Muscle layer of duodenum (tissue), 2 donors: Measurements from ENCODE around the gene CABLES2.
A peak's percentile ranks its signal among the peaks of the same experiment; 100 is the strongest.

Experiments used
- H3K27ac ChIP-seq: one replicate; pipeline ENCODE4 v1.7.0; 2013; ENCODE audit warnings: mild to moderate bottlenecking, low read length
- H3K27me3 ChIP-seq: one replicate; pipeline ENCODE4 v1.7.0; 2013; ENCODE audit warnings: low read depth, mild to moderate bottlenecking, control low read depth, low read length
- H3K36me3 ChIP-seq, 2 donors: one replicate each; pipeline ENCODE4 v1.7.0; 2013; ENCODE audit warnings: low read length in 2 of 2, control low read depth in 1 of 2, mild to moderate bottlenecking in 1 of 2; ENCODE audit not compliant: insufficient read depth in 2 of 2, control insufficient read depth in 1 of 2
- H3K4me1 ChIP-seq, 2 donors: one replicate each; pipeline ENCODE4 v1.7.0; 2013; ENCODE audit warnings: low read length in 2 of 2, mild to moderate bottlenecking in 2 of 2, control low read depth in 1 of 2, moderate library complexity in 1 of 2; ENCODE audit not compliant: insufficient read depth in 2 of 2, control insufficient read depth in 1 of 2
- H3K4me3 ChIP-seq, 2 donors: one replicate each; pipeline ENCODE4 v1.7.0; 2013; ENCODE audit warnings: low read length in 2 of 2, low read depth in 1 of 2, mild to moderate bottlenecking in 1 of 2
- H3K9me3 ChIP-seq, 2 donors: one replicate each; pipeline ENCODE4 v1.7.0; 2013; ENCODE audit warnings: low read length in 2 of 2, control low read depth in 1 of 2, mild to moderate bottlenecking in 1 of 2; ENCODE audit not compliant: control insufficient read depth in 1 of 2
- donor health status: healthy.

The CABLES2 gene

DNA sequence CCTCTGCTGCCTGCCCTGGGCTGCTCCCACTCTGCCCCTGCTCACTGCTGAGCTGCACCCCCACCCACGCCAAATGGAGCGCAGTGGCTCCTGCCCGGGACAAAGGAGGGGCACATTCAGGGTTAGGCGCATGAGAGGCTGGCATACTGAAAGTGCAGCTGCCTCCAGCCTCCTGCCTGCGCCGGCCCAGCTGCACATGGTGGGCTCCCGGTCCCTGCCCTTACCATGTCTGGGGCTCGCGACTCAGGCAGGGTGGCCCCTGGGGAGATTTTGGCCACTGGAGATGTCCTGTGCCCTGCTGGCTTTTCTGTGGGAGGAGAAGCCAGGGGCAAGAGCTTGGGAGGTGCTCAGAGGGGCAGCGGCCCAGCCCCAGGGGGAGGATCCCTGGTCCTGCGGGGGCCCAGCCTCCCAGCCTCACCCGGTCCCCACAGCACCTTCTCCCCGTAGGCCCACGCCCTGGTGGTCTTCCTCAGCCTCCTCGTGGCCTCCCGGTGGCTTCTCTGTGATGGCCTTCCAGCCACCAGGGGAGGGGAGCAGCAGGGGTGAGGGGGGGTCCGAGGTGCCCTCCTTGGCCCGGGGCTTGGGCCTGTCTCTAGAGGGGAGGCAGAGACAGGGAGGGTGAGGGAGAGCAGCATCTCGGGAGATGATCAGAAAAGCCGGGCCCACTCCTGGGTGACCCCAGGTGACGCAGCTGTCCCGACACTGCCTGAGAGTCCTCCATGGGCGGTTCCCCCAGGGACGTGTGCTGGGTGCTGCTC lies 8.4 kb upstream of the CABLES2 start:
- Histone ChIP-seq H3K27me3 (no peaks in the 10 kb centered on the region), H3K27ac (no peak overlapping the region), H3K36me3 (no peaks in the 10 kb centered on the region), H3K4me1 (no peaks in the 10 kb centered on the region), H3K4me3 (no peak overlapping the region), H3K9me3 (no peaks in the 10 kb centered on the region)

DNA sequence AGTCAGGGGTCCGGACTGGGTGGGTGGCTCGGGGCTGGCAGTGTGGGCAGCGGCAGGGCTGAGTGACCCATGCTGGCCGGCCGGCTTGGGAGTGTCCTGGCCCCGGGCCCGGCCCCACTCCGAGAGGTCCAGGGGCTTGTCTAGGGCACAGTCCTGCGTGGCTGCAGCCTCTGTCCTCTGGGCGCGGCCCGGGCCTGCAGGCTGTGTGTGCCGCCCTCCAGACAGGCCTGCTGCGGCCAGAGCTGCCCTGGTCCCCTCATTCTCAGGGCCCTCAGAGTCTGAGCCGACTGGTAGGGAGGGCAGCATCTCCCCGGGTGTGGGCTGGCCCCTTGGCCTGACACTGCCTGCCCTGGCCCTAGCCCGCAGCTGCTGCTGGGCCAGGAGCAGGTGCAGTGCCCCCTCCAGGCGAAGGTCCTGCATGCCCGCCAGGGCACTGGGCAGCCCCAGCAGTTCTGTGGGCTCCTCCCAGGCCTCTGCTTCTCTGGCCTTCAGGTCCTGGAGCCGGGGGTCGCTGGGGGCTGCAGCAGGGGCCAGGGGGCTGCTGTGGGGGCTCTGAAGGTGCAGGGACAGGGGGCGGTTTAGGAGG lies 6.9 kb upstream of the CABLES2 start:
- no peaks in the 10 kb centered on the region for H3K27me3 ChIP-seq
- H3K4me3 ChIP-seq: no peak overlapping the region
- H3K36me3 ChIP-seq: no peaks in the 10 kb centered on the region
- H3K4me1 ChIP-seq: peaks cover 0 to 11% of the 10 kb centered on the region in 2 donors
- no peaks in the 10 kb centered on the region for H3K9me3 ChIP-seq
- no peak overlapping the region for H3K27ac ChIP-seq

DNA sequence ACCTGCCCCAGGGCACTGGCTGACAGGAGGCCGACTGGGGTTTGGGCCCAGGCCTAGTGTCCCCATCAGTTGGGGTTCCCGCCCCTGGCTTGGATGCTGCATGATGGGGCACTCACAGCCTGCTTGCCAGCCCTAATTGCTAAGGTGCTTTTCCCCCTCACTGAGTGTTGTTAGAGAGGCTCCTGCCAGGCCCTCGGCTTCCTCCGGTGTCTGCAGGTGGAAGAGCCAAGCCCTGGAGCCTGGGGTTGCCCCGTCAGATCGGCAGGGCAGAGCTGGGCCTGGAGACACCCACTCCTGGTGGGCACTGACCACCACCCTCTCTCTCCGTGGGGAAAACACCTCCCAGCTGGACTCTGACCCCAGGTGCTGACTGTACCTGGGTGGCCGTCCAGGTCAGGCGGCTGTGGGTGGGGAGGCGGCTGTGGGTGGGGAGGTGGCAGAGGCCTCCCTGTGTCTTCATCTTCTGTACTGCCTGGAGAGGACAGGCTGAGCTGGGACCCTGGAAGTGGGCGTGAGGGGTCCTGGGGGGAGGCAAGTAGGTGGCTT lies 6.0 kb upstream of the CABLES2 start:
- Histone ChIP-seq H3K27me3 (no peaks in the 10 kb centered on the region), H3K4me3 (no peak overlapping the region), H3K27ac (no peak overlapping the region), H3K4me1 (peaks cover 0 to 11% of the 10 kb centered on the region in 2 donors), H3K36me3 (no peaks in the 10 kb centered on the region), H3K9me3 (no peaks in the 10 kb centered on the region)

DNA sequence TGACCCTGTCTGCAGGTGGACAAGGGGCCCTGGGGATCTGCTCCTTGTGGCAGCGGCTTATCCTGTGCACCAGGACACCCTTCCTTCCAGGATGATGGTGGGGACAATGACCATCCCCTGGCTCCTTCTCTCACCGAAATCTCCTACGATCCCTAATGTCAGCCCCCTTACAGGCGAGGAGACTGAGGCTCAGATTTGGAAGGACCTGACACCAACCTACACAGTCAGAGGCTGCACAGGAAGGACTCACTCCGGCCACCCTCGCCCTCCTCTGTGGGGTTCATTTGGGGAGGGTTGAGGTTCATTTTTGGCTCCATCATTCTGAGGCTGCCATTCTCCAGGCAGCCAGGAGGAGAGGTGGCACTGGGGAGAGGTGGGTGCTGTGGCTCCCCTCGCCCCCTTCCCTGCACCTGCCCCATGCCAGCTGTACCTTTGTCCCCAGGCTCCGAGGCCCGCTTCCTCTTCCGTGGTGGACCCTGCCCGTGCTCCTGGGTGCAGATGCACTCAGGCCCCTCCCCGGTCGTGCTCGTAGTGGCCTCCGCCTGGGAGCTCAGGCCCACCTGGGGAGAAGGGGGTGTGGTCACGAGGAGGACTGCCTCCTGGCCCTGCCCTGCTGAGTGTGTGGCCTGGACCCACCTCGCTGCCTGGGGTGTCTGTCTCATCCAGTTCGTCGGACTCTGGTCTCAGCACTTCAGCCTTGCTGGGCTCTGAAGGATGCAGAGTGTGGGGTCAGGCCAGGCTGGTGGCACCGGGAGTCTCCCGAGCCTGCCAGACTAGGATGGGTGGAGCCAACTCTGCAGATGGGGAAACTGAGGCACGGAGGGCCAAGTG lies 5.3 kb upstream of the CABLES2 start:
- Histone ChIP-seq H3K27ac (peak overlapping the region; percentile 69), H3K4me1 (peaks cover 0 to 15% of the 10 kb centered on the region in 2 donors), H3K36me3 (no peaks in the 10 kb centered on the region), H3K4me3 (no peak overlapping the region), H3K9me3 (no peaks in the 10 kb centered on the region), H3K27me3 (no peaks in the 10 kb centered on the region)

DNA sequence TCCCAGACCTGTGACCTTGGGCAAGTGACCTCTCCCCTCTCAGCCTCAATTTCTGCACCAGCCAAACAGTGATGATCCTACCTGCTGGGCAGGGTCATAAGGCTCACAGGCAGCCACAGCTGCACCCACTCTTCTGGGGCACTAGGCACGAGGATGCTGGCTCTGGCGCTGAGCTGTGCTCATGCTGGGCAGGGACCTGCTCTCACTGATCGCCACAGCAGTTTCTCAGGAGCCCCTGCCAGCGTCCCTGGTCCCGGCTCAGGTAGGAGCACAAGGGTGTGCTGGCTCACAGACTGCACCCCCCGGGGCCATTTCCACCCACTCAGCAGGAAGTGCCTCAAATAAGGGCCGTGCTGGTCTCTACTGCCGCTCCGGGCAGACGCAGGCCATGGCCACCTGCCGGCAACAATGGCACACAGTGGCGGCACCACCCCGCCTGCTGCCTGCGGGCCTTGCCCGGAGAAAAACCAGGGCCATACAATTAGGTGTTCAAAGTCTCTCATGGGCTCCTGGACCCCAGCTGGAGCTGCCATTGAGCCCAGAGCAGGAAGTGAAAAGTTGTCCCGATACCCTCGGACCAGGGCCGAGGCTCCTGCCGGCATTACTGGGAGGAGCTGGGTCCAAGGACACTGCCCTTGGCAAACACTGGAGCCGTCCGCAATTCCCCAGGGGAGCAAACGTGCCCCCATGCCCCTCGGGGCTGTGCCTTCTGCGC lies 4.6 kb upstream of the CABLES2 start:
- Histone ChIP-seq H3K27ac (peak overlapping the region; percentile 69), H3K27me3 (no peaks in the 10 kb centered on the region), H3K9me3 (no peaks in the 10 kb centered on the region), H3K4me3 (peak overlapping the region in 1 of 2 donors; percentile 11), H3K4me1 (peaks cover 0 to 17% of the 10 kb centered on the region in 2 donors), H3K36me3 (no peaks in the 10 kb centered on the region)

DNA sequence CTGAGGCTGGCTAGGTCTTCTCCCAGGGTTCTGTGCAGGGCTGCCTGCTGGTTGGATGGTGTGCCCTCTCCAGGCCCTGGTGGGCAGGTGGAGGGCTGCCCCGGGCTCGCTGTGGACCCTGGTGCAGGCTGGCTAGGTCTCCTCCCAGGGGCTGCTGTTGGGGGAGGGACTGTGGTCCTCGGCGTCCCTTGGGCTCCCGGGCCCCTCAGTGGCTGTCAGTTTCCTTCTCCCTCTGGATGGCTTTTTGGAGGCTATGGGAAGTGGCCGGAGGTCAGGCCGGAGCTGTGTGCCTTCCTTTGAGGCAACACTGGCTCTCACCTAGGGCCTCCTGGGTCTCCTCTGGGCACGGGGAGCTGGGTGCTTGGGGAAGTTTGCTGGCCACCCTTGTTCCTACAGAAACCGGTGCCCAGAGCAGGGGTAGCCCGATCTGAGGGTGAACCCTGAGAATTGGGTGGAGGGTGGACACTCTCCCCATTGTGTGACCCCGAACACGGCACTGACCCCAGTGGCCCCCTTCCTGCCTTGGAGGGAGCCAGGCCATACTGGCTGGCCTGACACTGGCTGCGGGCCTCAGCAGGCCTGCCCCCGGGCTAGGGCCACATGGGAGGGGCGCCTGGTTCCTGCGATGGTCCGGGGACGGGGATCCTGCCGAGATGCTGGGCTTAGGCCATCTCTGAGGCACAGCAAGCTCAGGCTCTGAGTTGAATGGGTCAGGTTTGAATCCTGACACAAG lies 3.8 kb upstream of the CABLES2 start:
- Histone ChIP-seq H3K27ac (no peak overlapping the region), H3K4me3 (peak overlapping the region in 1 of 2 donors; percentile 11), H3K27me3 (no peaks in the 10 kb centered on the region), H3K9me3 (no peaks in the 10 kb centered on the region), H3K4me1 (peaks cover 0 to 25% of the 10 kb centered on the region in 2 donors), H3K36me3 (no peaks in the 10 kb centered on the region)

DNA sequence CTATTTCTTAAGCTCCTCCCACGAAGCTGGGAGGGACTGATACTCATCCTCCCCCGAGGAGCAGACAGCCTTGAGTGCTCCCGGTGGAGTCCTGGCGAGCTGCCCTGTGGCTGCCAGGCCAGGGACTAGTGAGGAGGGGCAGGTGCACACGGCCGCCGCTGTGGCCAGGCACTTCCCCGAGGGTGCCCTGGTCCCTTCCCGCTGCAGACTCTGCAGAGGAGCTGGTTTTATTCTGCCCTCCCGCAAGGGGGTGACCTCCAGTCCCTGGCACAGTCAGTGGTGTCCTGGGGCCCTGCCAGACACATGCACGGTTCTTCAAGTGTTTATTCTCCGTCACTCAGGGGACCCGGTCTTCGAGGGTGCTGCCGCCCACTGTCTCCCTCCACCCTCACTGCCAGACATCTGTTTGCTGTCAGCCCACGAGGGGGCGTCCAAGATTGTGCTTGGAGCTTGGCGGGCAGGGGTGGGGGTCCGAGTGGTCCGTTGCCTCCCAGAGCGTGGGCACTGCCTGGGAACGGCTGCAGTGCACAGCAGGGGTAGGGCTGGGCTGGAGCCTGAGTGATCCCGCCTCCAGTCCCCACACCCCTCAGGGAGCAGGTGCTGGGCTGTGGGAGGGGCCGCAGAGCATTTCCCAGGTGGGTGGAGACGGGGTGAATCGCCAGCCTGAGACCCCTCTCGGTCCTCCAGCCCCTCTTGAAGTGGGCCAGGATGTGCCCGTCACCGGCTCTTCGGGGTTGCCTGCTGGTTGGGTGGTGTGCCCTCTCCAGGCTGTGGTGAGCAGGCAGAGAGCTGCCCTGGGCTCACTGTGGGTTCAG lies 3.1 kb upstream of the CABLES2 start:
- Histone ChIP-seq H3K9me3 (no peaks in the 10 kb centered on the region), H3K27me3 (no peaks in the 10 kb centered on the region), H3K36me3 (no peaks in the 10 kb centered on the region), H3K4me1 (peaks cover 0 to 32% of the 10 kb centered on the region in 2 donors), H3K4me3 (no peak overlapping the region), H3K27ac (no peak overlapping the region)

DNA sequence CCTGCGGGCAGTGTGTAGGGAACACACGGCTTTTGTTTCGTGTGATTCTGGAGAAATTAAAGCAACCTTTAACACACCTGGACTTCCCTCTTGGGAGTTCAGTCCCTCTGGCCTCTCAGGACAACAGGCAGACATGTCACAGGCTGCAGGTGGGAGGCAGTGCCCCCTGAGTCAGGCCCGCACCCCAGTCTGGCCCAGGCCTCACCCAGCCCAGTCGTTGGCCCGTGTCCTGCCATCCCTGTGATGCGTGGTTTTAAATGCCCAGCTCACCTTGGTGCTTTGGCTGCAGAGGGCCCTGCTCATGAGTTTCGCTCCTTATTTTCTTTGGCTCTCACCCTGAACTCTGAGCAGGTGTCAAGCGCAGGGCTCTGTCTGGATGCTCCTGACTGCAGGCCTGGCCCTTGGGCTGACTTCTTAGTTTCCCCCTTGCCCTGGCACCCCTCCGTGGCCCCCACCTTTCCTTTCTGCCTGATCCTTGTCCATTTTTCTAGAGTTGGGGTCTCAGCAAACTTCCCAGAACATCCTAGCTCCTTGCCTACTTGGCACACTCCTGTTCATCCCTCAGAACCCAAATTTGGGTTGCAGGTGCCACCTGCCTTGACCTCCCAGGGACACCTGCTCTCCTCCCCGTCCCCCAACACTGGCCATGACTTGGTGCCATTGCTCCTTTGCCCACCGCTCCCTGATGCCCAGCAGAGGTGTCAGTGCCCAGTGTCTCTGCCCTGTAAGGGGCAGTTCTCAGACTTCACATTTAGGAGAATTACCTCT lies 2.2 kb upstream of the CABLES2 start:
- H3K36me3 ChIP-seq: no peaks in the 10 kb centered on the region
- peaks cover 0 to 35% of the 10 kb centered on the region in 2 donors for H3K4me1 ChIP-seq
- H3K4me3 ChIP-seq: no peak overlapping the region
- H3K27ac ChIP-seq: no peak overlapping the region
- no peaks in the 10 kb centered on the region for H3K27me3 ChIP-seq
- no peaks in the 10 kb centered on the region for H3K9me3 ChIP-seq

DNA sequence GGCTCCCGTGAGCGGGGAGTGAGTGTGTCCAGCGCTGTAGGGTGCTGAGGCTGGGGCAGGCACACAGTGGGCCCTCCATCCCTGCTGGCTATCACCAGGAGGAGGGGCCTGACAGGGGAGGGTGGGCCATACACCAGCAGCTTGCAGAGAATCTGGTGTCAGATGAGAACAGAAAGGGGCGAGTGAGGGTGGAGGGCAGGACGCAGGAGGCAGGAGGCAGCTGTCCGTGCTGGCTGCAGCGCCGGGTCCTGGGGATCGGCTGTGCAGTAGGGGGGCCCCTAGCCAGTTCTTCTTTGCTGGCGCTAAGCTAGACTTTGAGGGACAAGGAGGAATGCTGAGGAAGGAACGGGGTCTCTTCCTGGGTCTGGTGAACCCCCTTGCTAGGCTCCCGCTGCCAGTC lies 1.6 kb upstream of the CABLES2 start:
- H3K4me1 ChIP-seq: peaks cover 0 to 35% of the 10 kb centered on the region in 2 donors

More for the DNA sequence above, 1.6 kb upstream of the CABLES2 start:
- no peaks in the 10 kb centered on the region for H3K9me3 ChIP-seq
- H3K27ac ChIP-seq: no peak overlapping the region
- no peaks in the 10 kb centered on the region for H3K27me3 ChIP-seq
- no peak overlapping the region for H3K4me3 ChIP-seq
- H3K36me3 ChIP-seq: no peaks in the 10 kb centered on the region
